ENCODE data around the gene ABR.

GRCh38 chr17:954431-955164 lies 225.2 kb downstream of the ABR start:
- no peak for TF ChIP-seq EZH2 (IDR thresholded peaks at IDR 0.05)
- no peak for TF ChIP-seq CTCF (IDR thresholded peaks at IDR 0.05)
- TF ChIP-seq EZH2phosphoT487 (IDR thresholded peaks at IDR 0.05), result no peak
